Choroid plexus epithelial cell (primary cell): Measurements from ENCODE around the gene SPAG9.

Experiments used
- DNase-seq: peaks from one replicate; pipeline ENCODE4 v3.0.0-alpha.2; 2010; ENCODE audit warnings: low read depth
- H3K4me3 ChIP-seq: 2 replicates; pipeline ENCODE4 v1.5.1; 2011; ENCODE audit warnings: low read depth, mild to moderate bottlenecking, control low read depth, low read length, moderate library complexity
- CTCF ChIP-seq: conservative IDR thresholded peaks from 2 replicates; pipeline ENCODE4 v1.5.1; 2011; ENCODE audit warnings: low read depth, mild to moderate bottlenecking, control low read depth, inconsistent platforms, low read length, moderate library complexity

The SPAG9 gene

GRCh38 chr17:51032850-51033249, 87.8 kb downstream of the SPAG9 start:
- peak; percentile 51 for DNase-seq
- TF ChIP-seq CTCF, result no peak
- H3K4me3 ChIP-seq, result no peak overlapping the region

DNA sequence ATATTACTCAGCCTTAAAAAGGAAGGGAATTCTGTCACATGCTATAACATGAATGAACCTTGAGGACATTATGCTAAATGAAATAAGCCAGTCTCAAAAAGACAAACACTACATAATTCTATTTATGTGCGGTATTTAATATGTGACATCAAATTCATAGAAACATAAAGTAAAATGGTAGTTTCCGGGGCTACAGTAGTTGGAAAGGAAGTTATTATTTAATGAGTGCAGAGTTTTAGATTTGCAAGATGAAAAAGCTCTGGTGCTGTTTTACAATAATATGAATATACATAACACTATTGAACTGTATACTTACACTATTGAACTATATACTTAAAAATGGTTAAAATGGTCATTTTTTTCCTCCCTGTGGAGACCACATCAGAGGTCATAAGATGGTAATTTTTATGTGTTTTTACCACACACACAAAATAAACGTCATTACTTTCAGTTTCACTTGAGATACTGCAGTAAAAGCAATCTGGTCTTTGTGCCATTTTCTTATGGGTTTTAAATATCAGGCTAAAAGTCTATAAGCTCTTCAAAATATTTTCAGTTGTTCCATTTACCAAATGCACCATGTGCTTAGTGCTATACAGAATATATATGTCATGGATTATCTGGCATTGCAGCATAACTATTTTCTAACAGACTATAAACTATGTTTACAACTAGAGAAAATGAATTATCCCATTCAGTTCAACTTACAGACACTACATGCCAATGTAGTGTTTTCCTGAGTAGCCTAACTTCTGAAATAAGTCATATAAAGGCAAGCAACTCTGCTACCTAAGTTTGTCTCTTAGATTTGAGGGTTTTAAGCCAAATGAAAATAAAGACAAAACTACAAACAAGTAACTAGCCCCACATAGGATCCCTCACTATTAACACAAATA, 90.9 kb downstream of the SPAG9 start:
- TF ChIP-seq CTCF, result no peak
- peak; percentile 76 for DNase-seq
- H3K4me3 ChIP-seq, result no peak overlapping the region

- no peak for DNase-seq
- H3K4me3 ChIP-seq, result no peak overlapping the region
- no peak for TF ChIP-seq CTCF
These were observed 91.5 kb downstream of the SPAG9 start for GRCh38 chr17:51029142-51029541.

- H3K4me3 ChIP-seq, result no peak overlapping the region
- no peak for DNase-seq
- TF ChIP-seq CTCF, result no peak
These were observed 92.3 kb downstream of the SPAG9 start for GRCh38 chr17:51028176-51028863.

GRCh38 chr17:51018541-51018940, 102.1 kb downstream of the SPAG9 start:
- no peak for DNase-seq
- no peak for TF ChIP-seq CTCF

DNA sequence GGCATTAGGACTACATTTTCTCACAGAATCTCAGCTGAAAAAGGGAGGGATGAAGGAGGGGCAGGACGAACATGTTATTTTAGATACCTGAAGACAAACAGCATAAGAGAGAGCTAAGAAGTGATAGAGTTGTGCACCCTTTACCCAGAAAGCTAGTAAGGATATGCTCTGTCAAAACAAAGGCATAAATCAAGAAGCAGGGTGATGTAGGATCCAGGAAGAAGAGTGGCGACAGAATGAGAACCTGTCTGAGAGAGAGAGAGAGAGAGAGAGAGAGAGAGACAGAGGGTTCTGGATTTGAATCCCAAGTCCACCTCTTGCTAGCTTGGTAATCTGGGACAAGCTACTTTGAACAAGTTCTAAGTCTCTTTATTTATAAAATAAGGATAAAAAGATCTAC, 103.4 kb downstream of the SPAG9 start:
- H3K4me3 ChIP-seq, result no peak overlapping the region
- no peak for TF ChIP-seq CTCF
- no peak for DNase-seq

More at GRCh38 chr17:51018541-51018940, 102.1 kb downstream of the SPAG9 start:
- H3K4me3 ChIP-seq, result no peak overlapping the region
